Bronchial epithelial cell (primary cell): ENCODE data around the gene PRR15. TPM values are rescaled to one million over a fixed set of nuclear protein-coding genes. Genes with fewer than 3 reads are reported as not detected.

Experiments
- DNase-seq: peaks from one replicate; pipeline ENCODE4 v3.0.0-alpha.2; 2010; ENCODE audit warnings: low read depth
- FAIRE-seq: peaks from 2 replicates; lab custom pipeline; 2011; peaks lifted over from hg19 to GRCh38; lab: Jason Lieb, UNC
- H3K27me3 ChIP-seq: 2 replicates; pipeline ENCODE4 v1.5.1; 2011; ENCODE audit warnings: low read length; ENCODE audit not compliant: control insufficient read depth, insufficient read depth
- H3K36me3 ChIP-seq: 2 replicates; pipeline ENCODE4 v1.5.1; 2011; ENCODE audit warnings: low read length; ENCODE audit not compliant: control insufficient read depth, insufficient read depth
- H3K4me3 ChIP-seq: 2 replicates; pipeline ENCODE4 v1.5.1; 2011; ENCODE audit warnings: mild to moderate bottlenecking, low read depth, low read length, control low read depth
- CTCF ChIP-seq: IDR thresholded peaks from 2 replicates; pipeline ENCODE4 v1.5.1; 2011; ENCODE audit warnings: mild to moderate bottlenecking, moderate library complexity, low read length, control low read depth, inconsistent platforms; ENCODE audit not compliant: insufficient read depth, severe bottlenecking
- total RNA-seq: library from RNA; depleted of rRNA; stranded (reverse); fragments of >200 nt; gene quantifications from 2 replicates; pipeline ENCODE4 v1.2.1, GENCODE V29; 2014

The PRR15 gene
- total RNA-seq, 1 donor from 2014 or later = 2.1 TPM

- TF ChIP-seq CTCF = no peak
- DNase-seq = peak; percentile 20
- no peaks in the 10 kb centered on the region for H3K36me3 ChIP-seq
- no peaks in the 10 kb centered on the region for H3K27me3 ChIP-seq
- no peak for FAIRE-seq
- peak overlapping the region; percentile 42 for H3K4me3 ChIP-seq
These were observed 1.6 kb downstream of the PRR15 start for GRCh38 chr7:29565224-29565630.

DNA sequence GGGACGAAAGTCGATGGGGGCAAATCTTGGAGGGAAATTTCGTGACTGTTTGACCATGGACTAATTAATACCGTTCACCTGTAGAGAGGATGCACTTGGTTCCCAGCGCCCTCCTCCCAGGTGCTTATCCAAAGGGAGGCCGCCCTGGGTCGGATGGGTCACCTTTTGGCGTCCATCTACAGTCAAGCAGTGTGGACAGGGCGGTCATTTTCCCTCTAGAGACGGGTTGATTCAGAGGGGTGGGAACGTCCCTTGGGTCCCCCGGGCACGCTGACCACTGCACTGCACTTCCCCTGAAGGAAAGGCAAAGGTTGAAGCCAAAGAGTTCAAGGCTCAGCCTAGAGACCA lies 2.0 kb downstream of the PRR15 start:
- FAIRE-seq (no peak), DNase-seq (no peak)
- peak overlapping the region; percentile 36 for H3K4me3 ChIP-seq
- no peaks in the 10 kb centered on the region for H3K36me3 ChIP-seq
- TF ChIP-seq CTCF = no peak
- no peaks in the 10 kb centered on the region for H3K27me3 ChIP-seq

- Histone ChIP-seq H3K4me3 (peak overlapping the region; percentile 36), H3K36me3 (no peaks in the 10 kb centered on the region), H3K27me3 (no peaks in the 10 kb centered on the region)
- no peak for TF ChIP-seq CTCF
- DNase-seq (no peak), FAIRE-seq (no peak)
These were observed 2.5 kb downstream of the PRR15 start for GRCh38 chr7:29565982-29566746.

- DNase-seq = no peak
- H3K36me3 ChIP-seq = no peaks in the 10 kb centered on the region
- no peak for TF ChIP-seq CTCF
- no peak for FAIRE-seq
- H3K4me3 ChIP-seq = no peak overlapping the region
- H3K27me3 ChIP-seq = no peaks in the 10 kb centered on the region
These were observed 3.5 kb downstream of the PRR15 start for GRCh38 chr7:29567174-29567573.

- FAIRE-seq (no peak), DNase-seq (peak; percentile 53)
- H3K36me3 ChIP-seq = no peaks in the 10 kb centered on the region
- no peaks in the 10 kb centered on the region for H3K27me3 ChIP-seq
- H3K4me3 ChIP-seq = no peak overlapping the region
- TF ChIP-seq CTCF = no peak
These were observed 6.0 kb downstream of the PRR15 start for GRCh38 chr7:29569648-29570047.

DNA sequence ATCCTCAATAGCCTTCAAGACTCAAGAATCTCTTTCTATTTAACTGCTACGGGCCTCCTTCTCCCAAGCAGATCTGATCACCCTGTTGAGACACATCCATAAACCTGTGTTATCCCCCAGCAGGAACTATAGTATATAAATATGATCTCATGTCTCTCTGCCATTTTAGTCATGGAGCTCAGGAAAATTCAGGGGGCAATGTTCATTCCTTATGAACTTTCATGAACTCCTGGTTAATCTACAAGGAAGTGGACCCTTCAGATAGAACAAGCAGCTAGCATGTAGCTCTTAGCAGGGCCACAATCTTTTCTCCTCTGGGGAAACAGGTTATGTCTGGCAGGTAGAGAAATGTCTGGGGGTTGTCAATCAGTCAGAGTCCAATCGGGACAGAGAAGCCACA lies 8.9 kb downstream of the PRR15 start:
- H3K27me3 ChIP-seq = peaks cover 2% of the 10 kb centered on the region
- no peak for TF ChIP-seq CTCF
- FAIRE-seq (no peak), DNase-seq (no peak)
- H3K4me3 ChIP-seq = no peak overlapping the region
- no peaks in the 10 kb centered on the region for H3K36me3 ChIP-seq
